22Rv1 (cell line): Measurements from ENCODE around the gene FGFR3.

Experiments
- CTCF ChIP-seq: fragments of 450-650 bp; IDR thresholded peaks from 2 replicates; pipeline ENCODE4 v1.5.1; 2017; ENCODE audit warnings: mild to moderate bottlenecking
- ZFX ChIP-seq: fragments of 450-650 bp; IDR thresholded peaks from 2 replicates; pipeline ENCODE4 v1.6.1; 2017; ENCODE audit warnings: antibody characterized with exemption, borderline replicate concordance

DNA sequence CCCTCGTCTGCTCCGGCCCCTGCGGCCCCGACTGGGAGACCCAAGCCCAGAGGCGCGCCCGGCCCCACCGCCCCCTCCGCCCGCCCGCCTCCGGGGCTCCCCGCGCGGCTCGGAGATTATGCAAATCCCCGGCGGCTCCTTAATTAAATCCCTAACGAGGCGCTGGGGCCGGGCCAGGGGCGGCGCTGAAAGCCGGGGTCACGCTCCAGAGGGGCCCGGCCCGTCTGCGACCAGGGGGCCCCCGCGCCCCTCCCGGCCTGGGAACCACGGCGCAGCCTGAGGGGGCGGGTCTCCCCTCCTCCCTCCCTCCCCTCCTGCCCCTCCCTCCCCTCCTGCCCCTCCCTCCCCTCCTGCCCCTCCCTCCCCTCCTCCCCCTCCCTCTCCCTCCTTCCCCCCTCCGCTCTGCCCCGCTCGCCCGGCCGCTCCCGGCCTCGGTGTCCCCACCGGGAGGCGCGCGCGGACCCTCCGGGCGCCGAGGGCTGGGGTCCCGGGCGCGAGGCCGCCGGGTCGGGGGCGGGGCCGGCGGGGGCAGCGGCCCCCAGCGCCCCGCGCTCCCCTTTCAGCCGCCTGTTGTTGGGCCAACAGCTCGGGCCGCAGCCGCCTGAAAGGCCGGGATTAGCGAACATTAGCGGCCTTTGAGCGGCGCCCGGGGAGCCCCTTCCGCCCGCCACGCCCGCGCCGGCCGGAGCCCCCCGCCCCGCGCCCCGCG is 25.9 kb upstream of the FGFR3 start:
- TF ChIP-seq CTCF (no peak), ZFX (no peak)
